B cell (primary cell): Measurements from ENCODE around the gene HS6ST3.

ENCODE experiments used
- CTCF ChIP-seq: fragments of 200-600 bp; IDR thresholded peaks from one replicate; pipeline ENCODE4 v1.8.0; 2022; ENCODE audit warnings: antibody characterized with exemption, mild to moderate bottlenecking
- EZH2 ChIP-seq: IDR thresholded peaks from 2 replicates; pipeline ENCODE4 v1.6.1; 2012; ENCODE audit warnings: borderline replicate concordance, low read depth, mild to moderate bottlenecking, moderate library complexity, low read length; ENCODE audit not compliant: insufficient read depth, poor library complexity, severe bottlenecking

- TF ChIP-seq CTCF (no peak), EZH2 (no peak)
Measured at GRCh38 chr13:96454466-96454865, 364.6 kb downstream of the HS6ST3 start.
